ENCODE data around the gene PLXNA1. TPM values are rescaled to one million over a fixed set of nuclear protein-coding genes. Genes with fewer than 3 reads are reported as not detected.

The PLXNA1 gene
- polyA plus RNA-seq, 3 donors, result 31.8 to 33.4 (median 32.3) TPM

DNA sequence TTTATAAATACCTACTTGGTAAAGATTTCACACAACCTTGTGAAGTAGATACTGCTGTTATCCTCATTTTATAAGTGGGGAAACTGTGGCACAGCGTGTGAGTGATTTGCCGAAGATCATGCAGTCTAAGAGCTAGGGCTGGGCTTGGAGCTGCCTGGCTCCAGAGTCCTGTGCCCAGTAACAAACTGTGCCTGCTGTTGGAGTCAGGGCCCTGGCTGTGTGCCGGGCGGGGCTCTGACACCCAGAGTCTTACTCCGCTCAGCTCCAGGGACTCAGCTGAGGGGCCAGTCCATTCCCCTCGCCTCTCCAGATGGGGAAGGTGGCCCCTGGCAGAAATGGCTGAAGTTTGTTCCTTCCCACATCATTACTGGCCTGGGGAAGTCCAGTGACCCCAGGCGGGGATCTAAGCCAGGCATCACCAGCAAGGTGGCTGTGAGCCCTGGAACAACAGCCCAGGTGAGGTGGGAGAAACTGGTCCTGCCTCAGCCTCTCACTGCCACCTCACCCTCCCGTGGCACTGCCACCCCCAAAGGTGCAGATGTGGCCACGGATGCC lies 17.3 kb upstream of the PLXNA1 start:
- no peak for DNase-seq

- DNase-seq, result no peak
Observed at GRCh38 chr3:126967386-126967785, 15.5 kb upstream of the PLXNA1 start.

DNA sequence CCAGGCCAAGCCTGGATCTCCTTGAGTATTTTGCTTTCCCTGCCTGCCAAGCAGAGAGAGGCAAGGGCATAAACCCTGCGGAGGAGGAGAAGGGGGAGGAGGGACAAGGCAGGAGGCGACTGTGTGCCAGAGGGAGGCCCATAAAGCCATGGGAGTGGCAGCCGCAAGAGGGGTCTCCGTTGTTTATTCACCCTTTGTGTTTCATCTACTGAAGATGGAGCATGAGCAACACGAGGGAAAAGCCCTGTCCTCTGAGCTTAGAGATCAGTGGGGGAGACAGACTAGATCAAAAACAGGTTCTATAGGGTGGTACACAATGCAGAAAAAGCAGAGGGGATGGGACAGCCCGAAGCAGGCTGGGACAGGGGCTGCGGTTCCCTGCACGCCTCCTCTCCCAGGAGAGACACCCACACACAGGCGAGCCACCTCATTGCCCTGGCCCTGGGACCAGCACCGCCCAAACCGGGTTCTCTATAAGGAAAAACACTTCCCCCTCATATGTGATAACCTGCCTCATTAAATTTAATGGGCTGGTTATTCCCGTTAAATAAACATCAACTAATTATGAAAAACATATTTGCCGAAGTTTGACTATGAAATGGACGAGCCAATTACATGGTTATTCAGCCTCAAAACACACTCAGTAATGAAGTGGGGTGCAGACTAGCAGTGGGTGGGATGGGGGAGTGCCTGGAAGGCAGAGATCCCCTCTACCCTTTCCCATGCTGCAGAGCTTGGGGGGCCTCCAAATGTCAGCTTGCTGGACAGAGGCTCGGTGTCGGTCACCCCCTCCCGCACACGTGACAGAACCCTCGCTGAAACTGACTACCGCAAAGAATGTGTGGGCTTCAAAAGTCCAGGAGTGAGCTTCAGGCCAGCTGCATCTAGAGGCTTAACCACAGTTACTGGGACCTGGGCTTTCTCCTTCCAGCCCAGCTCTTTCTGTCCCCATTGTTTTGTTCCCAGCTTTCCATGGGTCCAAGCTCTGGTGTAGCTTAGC lies 14.2 kb upstream of the PLXNA1 start:
- DNase-seq, result no peak

GRCh38 chr3:126969586-126969985 lies 13.3 kb upstream of the PLXNA1 start:
- no peak for DNase-seq

DNA sequence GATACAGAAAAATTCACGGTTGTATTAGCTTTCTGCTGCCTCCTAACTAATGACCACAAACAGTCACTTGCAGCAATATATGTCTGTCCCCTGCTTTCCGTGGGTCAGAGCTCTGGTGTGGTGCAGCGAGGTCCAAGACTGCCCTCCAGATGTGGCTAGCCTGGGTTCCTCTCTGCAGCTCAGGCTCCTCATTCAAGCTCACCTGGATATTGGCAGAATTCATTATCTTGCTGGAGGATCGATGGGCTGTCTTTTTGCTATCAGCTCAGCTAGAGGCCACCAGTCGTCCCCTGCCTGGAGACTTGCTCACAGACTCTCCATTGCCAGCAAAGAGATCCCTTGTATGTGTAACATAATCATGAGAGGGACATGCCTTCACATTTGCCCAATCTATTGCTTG lies 12.8 kb upstream of the PLXNA1 start:
- DNase-seq, result no peak

DNA sequence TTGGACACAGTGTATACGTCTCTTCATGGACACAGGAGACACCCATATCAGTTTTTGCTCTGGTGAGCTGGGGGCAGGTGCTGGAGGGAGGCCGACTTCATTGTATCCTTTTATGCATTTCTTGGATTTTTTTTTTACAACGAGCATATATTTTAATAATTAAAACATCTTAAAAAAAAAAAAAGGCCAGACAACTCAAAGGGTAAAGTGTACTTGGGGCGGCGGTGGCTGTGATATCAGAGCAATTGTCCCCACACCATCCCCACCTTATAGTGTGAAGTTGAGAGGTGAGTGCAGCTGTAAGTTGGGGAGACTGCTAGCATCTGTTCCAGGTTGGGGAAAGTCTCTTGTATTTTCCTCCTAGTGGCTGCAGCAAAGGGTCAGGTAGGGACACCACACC lies 12.0 kb upstream of the PLXNA1 start:
- no peak for DNase-seq

GRCh38 chr3:126971891-126972351 lies 11.0 kb upstream of the PLXNA1 start:
- no peak for DNase-seq

- DNase-seq, result no peak
Observed at GRCh38 chr3:126972866-126973265, 10.0 kb upstream of the PLXNA1 start.

DNA sequence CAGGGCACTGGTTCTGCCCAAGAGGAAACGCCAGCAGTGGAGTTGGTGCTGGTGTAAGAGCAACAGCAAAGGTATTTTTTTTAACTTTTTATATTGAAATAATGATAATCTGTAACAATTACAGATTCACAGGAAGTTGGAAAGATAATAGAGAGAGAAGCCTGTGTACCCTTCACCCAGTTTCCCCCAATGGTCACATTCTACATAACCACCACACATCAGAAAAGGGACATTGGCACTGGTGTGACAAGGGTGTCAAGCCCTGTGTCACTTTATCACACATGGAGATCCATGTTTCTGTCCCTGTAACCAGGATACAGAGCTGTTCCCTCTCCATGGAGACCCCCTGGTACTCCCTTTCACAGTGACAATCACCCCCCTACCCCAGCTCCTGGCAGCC lies 9.1 kb upstream of the PLXNA1 start:
- DNase-seq, result no peak

DNA sequence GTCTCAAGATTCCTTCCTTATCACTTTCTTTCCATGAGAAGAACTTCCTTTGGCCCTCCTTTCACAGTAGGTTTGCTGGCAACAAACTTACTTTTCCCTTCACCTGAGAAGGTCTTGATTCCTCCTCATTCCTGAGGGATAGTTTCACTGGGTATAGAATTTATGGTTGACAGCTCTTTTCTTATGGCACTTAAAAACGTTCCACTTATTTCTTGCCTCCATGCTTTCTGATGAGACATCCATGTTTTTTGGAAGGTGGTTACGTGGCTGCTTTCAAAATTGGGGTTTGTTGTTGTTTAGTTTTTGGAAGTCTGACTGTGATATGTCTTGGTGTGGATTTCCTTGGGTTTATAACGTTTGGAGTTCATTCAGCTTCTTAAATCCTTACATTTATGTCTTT lies 8.2 kb upstream of the PLXNA1 start:
- no peak for DNase-seq

GRCh38 chr3:126976906-126977305 lies 6.0 kb upstream of the PLXNA1 start:
- DNase-seq, result no peak

GRCh38 chr3:126977821-126978220 lies 5.1 kb upstream of the PLXNA1 start:
- DNase-seq, result no peak

DNA sequence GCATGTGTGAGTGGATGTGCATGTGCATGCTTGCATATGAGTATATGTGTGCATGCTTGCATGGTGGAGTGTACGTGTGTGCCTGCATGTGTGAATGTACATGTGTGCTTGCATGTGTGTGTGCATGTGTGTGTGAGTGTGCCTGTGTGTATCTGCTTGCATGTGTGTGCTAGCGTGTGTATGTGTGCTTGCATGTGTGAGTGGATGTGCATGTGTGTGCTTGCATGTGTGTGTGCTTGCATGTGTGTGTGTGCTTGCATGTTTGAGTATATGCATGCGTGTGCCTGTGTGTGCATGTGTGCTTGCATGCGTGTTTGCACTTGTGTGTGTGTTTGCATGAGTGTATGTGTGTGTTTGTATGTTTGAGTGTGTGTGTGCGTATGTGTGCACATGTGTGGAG lies 4.6 kb upstream of the PLXNA1 start:
- no peak for DNase-seq

DNA sequence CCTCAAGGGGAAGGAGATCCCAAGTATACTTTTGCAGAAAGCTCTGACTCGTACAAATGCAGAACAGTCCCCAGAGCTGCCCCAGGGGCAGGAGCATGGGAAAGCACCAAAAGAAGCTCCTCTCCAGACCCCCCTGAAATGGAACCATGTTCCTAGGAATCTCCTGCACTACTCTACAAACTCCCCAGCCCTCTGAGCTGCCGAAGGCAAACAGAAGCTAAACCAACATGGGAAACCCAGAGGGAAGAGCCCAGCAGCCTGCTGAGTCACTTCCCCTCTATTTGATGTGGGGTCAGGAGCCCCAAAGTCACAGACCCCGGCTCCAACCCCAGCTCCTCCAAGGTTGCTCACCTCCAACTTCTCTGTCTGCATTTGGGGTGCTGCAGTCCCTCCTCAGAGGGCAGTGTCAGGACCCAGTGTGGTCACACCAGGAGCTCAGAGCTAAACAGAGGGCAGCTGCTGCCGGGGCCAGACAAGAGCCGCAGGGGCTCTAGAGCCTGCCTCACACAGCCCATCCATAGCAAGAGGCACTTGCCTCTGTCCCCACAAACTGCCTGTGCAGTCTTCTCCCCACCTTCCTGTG lies 3.8 kb upstream of the PLXNA1 start:
- DNase-seq, result no peak

DNA sequence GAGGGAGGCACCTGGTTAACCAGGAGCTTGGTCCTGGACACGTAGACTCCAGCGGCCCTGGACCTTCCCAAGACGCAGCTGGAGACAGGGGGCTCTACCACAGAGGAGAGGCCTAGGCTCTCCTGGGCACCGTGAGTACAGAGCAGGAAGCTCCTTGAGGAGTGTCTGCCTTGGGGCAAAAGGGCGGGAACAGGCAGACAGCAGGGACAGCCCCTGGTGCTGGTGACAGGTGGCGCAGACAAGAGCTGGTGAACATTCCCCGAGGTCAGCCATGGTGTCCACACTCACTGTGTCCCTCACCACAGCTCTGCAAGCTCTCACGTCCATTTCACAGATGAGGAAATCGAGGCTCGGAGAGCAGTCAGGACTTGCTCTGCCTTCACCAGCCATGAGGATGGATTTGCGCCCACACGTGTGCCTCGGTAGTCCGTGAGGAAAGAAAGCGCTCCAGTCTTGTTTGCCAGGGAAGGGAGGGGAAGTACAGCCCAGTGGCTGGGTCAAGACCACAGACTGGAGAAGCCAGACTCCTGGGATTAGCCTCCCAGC lies 2.6 kb upstream of the PLXNA1 start:
- DNase-seq, result no peak

GRCh38 chr3:126982126-126982470 lies 817 bp upstream of the PLXNA1 start:
- no peak for DNase-seq

DNA sequence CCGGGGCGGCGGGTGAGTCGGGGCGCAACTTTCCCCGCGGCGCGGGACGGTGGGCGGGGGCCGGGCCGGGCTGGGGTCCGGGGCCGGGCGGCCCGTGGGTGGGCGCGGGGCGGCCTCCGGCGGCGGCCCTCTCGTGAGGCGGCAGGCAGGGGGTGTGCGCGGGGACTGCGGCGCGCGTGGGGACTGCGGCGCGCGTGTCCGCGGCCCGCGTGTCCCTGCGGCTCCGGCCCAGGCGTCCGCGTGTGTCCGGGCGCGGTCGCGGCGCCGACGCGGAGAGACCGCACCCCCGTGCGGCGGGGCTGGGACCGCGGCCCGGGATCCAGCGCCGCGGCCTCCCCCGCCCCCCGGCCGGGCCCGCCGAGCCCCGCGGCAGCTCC lies 349 bp downstream of the PLXNA1 start:
- DNase-seq, result no peak

- peak; percentile 45 for DNase-seq
Observed at GRCh38 chr3:126983653-126984390, 907 bp downstream of the PLXNA1 start.

- no peak for DNase-seq
Observed at GRCh38 chr3:126984391-126985131, 1.6 kb downstream of the PLXNA1 start.

DNA sequence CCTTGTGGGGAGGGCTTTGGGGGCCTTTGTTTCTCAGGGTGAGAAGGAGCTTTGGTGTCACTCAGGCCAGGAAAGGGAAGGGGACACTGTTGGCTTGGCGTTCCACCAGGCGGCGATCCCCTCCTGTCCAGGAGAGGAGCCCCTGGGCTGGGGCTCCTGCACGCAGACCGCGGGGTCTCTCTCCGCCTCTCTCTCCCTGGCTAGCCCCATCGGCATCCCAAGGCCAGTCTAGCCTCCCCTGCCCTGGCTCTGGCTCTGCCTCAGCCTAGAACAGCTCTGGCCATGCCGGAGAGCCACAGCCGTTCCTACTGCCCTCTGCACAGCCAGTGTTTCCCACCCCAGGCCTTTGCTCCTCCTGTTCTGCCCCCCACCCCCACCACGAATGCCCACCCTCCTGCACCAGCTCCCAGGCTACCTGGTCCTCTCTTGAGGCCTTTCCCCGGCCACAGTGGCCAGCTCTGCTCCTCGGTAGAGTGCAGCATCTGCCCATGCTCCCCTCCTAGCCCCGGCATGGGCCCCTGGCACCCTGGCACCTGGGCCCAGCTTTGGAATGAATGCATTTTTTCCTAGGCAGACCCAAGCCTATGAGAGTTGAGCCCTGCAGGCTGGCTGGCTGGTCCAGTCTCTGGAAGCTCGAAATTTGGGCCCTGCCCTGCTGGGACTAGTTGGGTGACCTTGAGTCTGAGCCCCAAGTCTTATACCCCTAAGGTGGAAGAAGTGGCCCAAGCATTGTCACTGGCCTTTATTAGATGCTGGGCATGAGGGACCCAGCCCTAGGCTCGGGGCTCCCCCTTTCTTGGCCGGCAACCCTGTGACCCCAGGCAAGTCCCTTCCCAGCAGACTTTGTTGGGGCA lies 2.4 kb downstream of the PLXNA1 start:
- DNase-seq, result no peak
